ENCODE measurements around the gene SMYD3.

DNA sequence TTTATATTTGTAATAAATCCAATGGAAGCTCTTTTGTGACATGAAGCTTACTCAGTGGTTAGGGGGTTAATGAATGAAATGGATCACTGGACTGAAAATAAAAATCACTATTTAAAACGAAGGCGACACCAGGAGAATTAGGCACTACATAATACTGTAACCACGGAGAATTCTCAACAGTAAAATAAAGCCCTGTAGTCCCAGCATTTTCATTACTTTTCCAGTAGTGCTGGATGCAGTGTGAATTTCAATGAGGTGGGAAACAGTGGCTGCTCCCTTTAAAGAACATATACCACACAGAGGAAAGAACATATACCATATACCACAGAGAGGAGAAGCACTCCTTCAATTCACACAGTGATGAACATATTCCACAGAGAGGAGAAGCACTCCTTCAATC, 275.0 kb downstream of the SMYD3 start:
- TF ChIP-seq, protein P1, sequence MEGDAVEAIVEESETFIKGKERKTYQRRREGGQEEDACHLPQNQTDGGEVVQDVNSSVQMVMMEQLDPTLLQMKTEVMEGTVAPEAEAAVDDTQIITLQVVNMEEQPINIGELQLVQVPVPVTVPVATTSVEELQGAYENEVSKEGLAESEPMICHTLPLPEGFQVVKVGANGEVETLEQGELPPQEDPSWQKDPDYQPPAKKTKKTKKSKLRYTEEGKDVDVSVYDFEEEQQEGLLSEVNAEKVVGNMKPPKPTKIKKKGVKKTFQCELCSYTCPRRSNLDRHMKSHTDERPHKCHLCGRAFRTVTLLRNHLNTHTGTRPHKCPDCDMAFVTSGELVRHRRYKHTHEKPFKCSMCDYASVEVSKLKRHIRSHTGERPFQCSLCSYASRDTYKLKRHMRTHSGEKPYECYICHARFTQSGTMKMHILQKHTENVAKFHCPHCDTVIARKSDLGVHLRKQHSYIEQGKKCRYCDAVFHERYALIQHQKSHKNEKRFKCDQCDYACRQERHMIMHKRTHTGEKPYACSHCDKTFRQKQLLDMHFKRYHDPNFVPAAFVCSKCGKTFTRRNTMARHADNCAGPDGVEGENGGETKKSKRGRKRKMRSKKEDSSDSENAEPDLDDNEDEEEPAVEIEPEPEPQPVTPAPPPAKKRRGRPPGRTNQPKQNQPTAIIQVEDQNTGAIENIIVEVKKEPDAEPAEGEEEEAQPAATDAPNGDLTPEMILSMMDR (IDR thresholded peaks at IDR 0.05; ENCODE audit: low read depth, low read length, poor library complexity, severe bottlenecking): no peak
- TF ChIP-seq EZH2phosphoT487 (IDR thresholded peaks at IDR 0.05; ENCODE audit: borderline replicate concordance, low read length): no peak

Data from DOHH2 (cell line).